HG03175 (cell line): ENCODE measurements around the gene APOA4.
"Not testable (repeated sequence)": the region's sequence is repeated elsewhere in the genome, so short reads cannot be mapped to it uniquely, and the experiment has no call there.

Source experiments
- ATAC-seq: cut with Tn5 transposase; IDR thresholded peaks from one replicate; pipeline ENCODE4 v1.9.1; 2021; ENCODE audit warnings: mild to moderate bottlenecking, moderate library complexity; ENCODE audit not compliant: unreplicated experiment

APOA4 gene

GRCh38 chr11:116804001-116804400 lies 19.1 kb downstream of the APOA4 start:
- no peak for ATAC-seq

GRCh38 chr11:116801662-116802061 lies 21.4 kb downstream of the APOA4 start:
- not testable (repeated sequence) for ATAC-seq

GRCh38 chr11:116800610-116801009 lies 22.5 kb downstream of the APOA4 start:
- no peak for ATAC-seq

- no peak for ATAC-seq
Observed at GRCh38 chr11:116798368-116798767, 24.7 kb downstream of the APOA4 start.

- ATAC-seq: no peak
Observed at GRCh38 chr11:116797816-116798215, 25.3 kb downstream of the APOA4 start.

- no peak for ATAC-seq
Observed at GRCh38 chr11:116796548-116796947, 26.6 kb downstream of the APOA4 start.

- no peak for ATAC-seq
Observed at GRCh38 chr11:116794851-116795250, 28.3 kb downstream of the APOA4 start.

- ATAC-seq: no peak
Observed at GRCh38 chr11:116793772-116794097, 29.4 kb downstream of the APOA4 start.

- no peak for ATAC-seq
Observed at GRCh38 chr11:116792869-116793771, 30.0 kb downstream of the APOA4 start.

- no peak for ATAC-seq
Observed at GRCh38 chr11:116792144-116792868, 30.8 kb downstream of the APOA4 start.

GRCh38 chr11:116791813-116792143 lies 31.3 kb downstream of the APOA4 start, which contains the start of gene APOA5:
APOA5 (minus strand) TSS chr11:116791879; CDS start chr11:116791860, 19 bp downstream.
- no peak for ATAC-seq

GRCh38 chr11:116791002-116791812 lies 31.9 kb downstream of the APOA4 start:
- peak; percentile 38 for ATAC-seq

GRCh38 chr11:116790167-116791001 lies 32.7 kb downstream of the APOA4 start:
- ATAC-seq: no peak

- ATAC-seq: no peak
Observed at GRCh38 chr11:116788975-116789374, 34.1 kb downstream of the APOA4 start.

GRCh38 chr11:116788534-116788933 lies 34.6 kb downstream of the APOA4 start:
- no peak for ATAC-seq

GRCh38 chr11:116787786-116788486 lies 35.2 kb downstream of the APOA4 start, which contains the start of gene ZPR1:
ZPR1 (minus strand) TSS chr11:116788023; CDS start chr11:116787990, 33 bp downstream.
- ATAC-seq: peak; percentile 89

- peak; percentile 18 for ATAC-seq
Observed at GRCh38 chr11:116787436-116787785, 35.7 kb downstream of the APOA4 start.

- no peak for ATAC-seq
Observed at GRCh38 chr11:116786966-116787365, 36.1 kb downstream of the APOA4 start.

- ATAC-seq: no peak
Observed at GRCh38 chr11:116786326-116786725, 36.8 kb downstream of the APOA4 start.

GRCh38 chr11:116782728-116783127 lies 40.4 kb downstream of the APOA4 start:
- no peak for ATAC-seq
